ENCODE data around the gene CA12. TPM values are rescaled to one million over a fixed set of nuclear protein-coding genes. Genes with fewer than 3 reads are reported as not detected.

Gene CA12
- total and polyA plus RNA-seq, 9 of the 15 experiments (the other 6 are each of a cell fraction or from before 2014, with no cell fraction given), result 0.01 to 0.78 (median 0.15) TPM; not detected in 1

DNA sequence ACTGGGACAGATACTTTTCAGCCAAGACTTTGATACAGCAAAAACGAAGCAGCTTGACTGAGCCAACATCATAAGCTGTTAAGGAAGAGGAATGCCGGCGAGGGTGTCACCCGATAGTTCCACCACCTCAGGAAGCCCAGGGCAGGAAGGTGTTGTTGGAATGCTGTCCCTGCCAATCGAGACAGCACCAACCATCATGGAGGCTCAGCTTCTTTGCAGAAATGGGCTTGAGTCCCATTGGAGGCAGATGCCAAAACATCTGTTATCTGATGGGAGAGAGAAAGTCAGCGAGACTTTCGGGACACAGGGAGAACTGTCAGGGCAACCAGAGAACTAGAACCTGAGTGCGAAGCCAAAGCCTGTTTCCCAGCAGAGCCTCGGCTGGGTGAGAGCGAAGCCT is 50.7 kb downstream of the CA12 start:
- Histone ChIP-seq H3K4me3 (no peak overlapping the region), H3K36me3 (ENCODE audit: control insufficient read depth, insufficient read depth, low read length) (no peaks in the 10 kb centered on the region), H3K27ac (ENCODE audit: extremely low read depth, low read depth, low read length) (no peak overlapping the region), H3K4me1 (replicated peaks in 1 of 2; ENCODE audit: control insufficient read depth in 2 of 2, insufficient read depth in 2 of 2, low read length in 2 of 2) (peaks cover 8 to 12% of the 10 kb centered on the region in 2 experiments; a peak in 4 of 5 replicates), H3K27me3 (ENCODE audit: control insufficient read depth in 2 of 2, insufficient read depth in 2 of 2, low read length in 2 of 2) (no peaks in the 10 kb centered on the region), H3K9ac (ENCODE audit: insufficient read depth in 1 of 2, low read depth in 2 of 2, low read length in 2 of 2) (peak overlapping the region in 1 of 2 experiments; percentile 40; a peak in 1 of 4 replicates), H3K79me2 (ENCODE audit: control insufficient read depth, insufficient read depth, low read length) (no peaks in the 10 kb centered on the region), H3K9me1 (ENCODE audit: control insufficient read depth, insufficient read depth, low read length) (no peaks in the 10 kb centered on the region), H4K20me1 (replicated peaks; ENCODE audit: control insufficient read depth, insufficient read depth, low read length) (no peaks in the 10 kb centered on the region), H3K9me3 (replicated peaks; ENCODE audit: control insufficient read depth, insufficient read depth, low read depth, low read length) (no peaks in the 10 kb centered on the region), H3K4me2 (ENCODE audit: insufficient read depth, low read length) (peak overlapping the region; percentile 39), H2AFZ (ENCODE audit: low read depth, low read length) (peak overlapping the region; percentile 86)
- ChIA-PET CTCF (ENCODE audit: low intra/inter-chr PET ratio) (no interaction called here), POLR2A (interaction anchor here (0.6 to 1.5 kb wide), 4 partner anchors 11 to 232 kb away, joined by 3 to 5 read pairs (median 4); no protein-coding TSS in a partner anchor)
- no peak for DNase-seq (ENCODE audit: extremely low read depth in 1 of 4, low spot score in 3 of 4)
- TF ChIP-seq, protein P1, sequence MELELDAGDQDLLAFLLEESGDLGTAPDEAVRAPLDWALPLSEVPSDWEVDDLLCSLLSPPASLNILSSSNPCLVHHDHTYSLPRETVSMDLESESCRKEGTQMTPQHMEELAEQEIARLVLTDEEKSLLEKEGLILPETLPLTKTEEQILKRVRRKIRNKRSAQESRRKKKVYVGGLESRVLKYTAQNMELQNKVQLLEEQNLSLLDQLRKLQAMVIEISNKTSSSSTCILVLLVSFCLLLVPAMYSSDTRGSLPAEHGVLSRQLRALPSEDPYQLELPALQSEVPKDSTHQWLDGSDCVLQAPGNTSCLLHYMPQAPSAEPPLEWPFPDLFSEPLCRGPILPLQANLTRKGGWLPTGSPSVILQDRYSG (tag; conservative IDR thresholded peaks at IDR 0.05; ENCODE audit: low read depth), result 0 out of 2 replicates have a peak, but pooled peaks have one; percentile 17
- TF ChIP-seq ZNF324 (CRISPR knock-in tag; IDR thresholded peaks at IDR 0.05), result no peak
- no peak for TF ChIP-seq PHTF2 (CRISPR knock-in tag; IDR thresholded peaks at IDR 0.05)
- no peak for FAIRE-seq
- intact Hi-C loops (cut with micrococcal nuclease) (no loop called here), in situ Hi-C loops (cut with MboI) (no loop called here)
- WGBS (ENCODE audit: insufficient coverage, low coverage, missing lambda C conversion rate), result 58% methylated on average over 10 of the region's 10 CpGs
- no TSS peak for BruUV-seq (replicated peaks)
- no peak for ATAC-seq
